Esophagus muscularis mucosa (tissue), 4 donors: ENCODE measurements around the gene BST1. TPM values are rescaled to one million over a fixed set of nuclear protein-coding genes. Genes with fewer than 3 reads are reported as not detected.

Experiments
- DNase-seq: peaks from one replicate; pipeline ENCODE4 v3.0.0-alpha.2; 2017; ENCODE audit errors: extremely low spot score
- H3K27ac ChIP-seq, 4 donors: fragments of 200-600 bp; sonication (generic); replicated peaks in 1 of 4; 1 replicate in 3 of 4; 2 replicates in 1 of 4; pipeline ENCODE4 v1.5.1; 2016 to 2019; ENCODE audit warnings: mild to moderate bottlenecking in 1 of 4
- H3K27me3 ChIP-seq, 4 donors: fragments of 200-600 bp; sonication (generic); one replicate each; pipeline versions ENCODE4 v1.5.1 to v1.6.0; 2016 to 2019
- H3K36me3 ChIP-seq, 4 donors: fragments of 200-600 bp; sonication (generic); one replicate each; pipeline ENCODE4 v1.5.1; 2016 to 2019
- H3K4me1 ChIP-seq, 4 donors: fragments of 200-600 bp; sonication (generic); one replicate each; pipeline ENCODE4 v1.5.1; 2016 to 2019
- H3K4me3 ChIP-seq, 4 donors: fragments of 200-600 bp; sonication (generic); 1 replicate in 2 of 4; 2 replicates in 2 of 4; pipeline ENCODE4 v1.5.1; 2016 to 2019; ENCODE audit warnings: mild to moderate bottlenecking in 4 of 4, moderate library complexity in 1 of 4
- H3K9me3 ChIP-seq, 4 donors: fragments of 200-600 bp; sonication (generic); 1 replicate in 3 of 4; 2 replicates in 1 of 4; pipeline ENCODE4 v1.5.1; 2016 to 2019
- EP300 ChIP-seq: sonication (generic); formaldehyde crosslinking; IDR thresholded peaks from one replicate; pipeline ENCODE4 v1.6.1; 2017; ENCODE audit warnings: antibody characterized with exemption
- POLR2A ChIP-seq: fragments of 450-650 bp; IDR thresholded peaks from one replicate; pipeline ENCODE4 v1.6.1; 2017; ENCODE audit warnings: antibody characterized with exemption, moderate library complexity, mild to moderate bottlenecking, low read depth
- POLR2AphosphoS5 ChIP-seq, 2 donors: sonication (generic); formaldehyde crosslinking; IDR thresholded peaks; one replicate each; pipeline ENCODE4 v1.6.1; 2017; ENCODE audit warnings: antibody characterized with exemption in 2 of 2
- WGBS: methylation state at CpG from one replicate; pipeline ENCODE4 v1.1.5; 2018; 5-methylcytosine and 5-hydroxymethylcytosine counted together
- intact Hi-C: fragments of 100-400 bp; cut with DNase I; formaldehyde crosslinking; loops from one replicate; pipeline ENCODE4 v1.15.1; 2023
- total RNA-seq, 4 donors: library from RNA; depleted of rRNA; stranded (reverse); fragments of >200 nt; gene quantifications; one replicate each; pipeline versions ENCODE4 v1.1.0 to v1.2.1, GENCODE V29; 2016
- TF ChIP-seq, protein P1 (sequence below), 3 experiments: fragments of 200-600 bp in 2 of 3; fragments of 450-650 bp in 1 of 3; sonication (generic) in 2 of 3; IDR thresholded peaks; one replicate each; pipeline ENCODE4 v1.5.1; 2017 to 2019; ENCODE audit warnings: antibody characterized with exemption in 3 of 3, mild to moderate bottlenecking in 2 of 3, moderate library complexity in 1 of 3

BST1 gene
- total RNA-seq, 4 donors from 2014 or later: 2.5 to 6.0 (median 4.3) TPM

DNA sequence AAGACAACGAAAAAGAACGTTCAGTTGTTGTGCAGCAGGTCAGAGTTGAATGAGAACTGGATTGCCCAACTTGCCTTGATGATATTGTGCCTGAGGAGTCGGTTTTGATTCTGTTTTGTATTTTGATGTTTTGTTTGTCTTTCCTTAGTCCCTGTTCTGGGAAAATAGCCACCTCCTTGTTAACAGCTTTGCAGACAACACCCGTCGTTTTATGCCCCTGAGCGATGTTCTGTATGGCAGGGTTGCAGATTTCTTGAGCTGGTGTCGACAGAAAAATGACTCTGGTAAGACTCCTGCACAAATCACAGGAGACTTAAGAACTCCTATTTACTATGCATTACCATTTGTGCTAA, 4.5 kb downstream of the BST1 start:
- Histone ChIP-seq H3K27ac (no peak overlapping the region), H3K4me3 (no peak overlapping the region), H3K4me1 (peaks cover 7 to 12% (median 12%) of the 10 kb centered on the region in 4 donors), H3K36me3 (no peaks in the 10 kb centered on the region), H3K27me3 (no peaks in the 10 kb centered on the region), H3K9me3 (no peaks in the 10 kb centered on the region)
- DNase-seq: peak; percentile 64
- WGBS: 64% methylated on average over 7 of the region's 7 CpGs
- intact Hi-C loops: no loop called here
- TF ChIP-seq EP300 (no peak), POLR2AphosphoS5 (IDR thresholded peaks at IDR 0.05) (no peak), POLR2A (no peak)
- TF ChIP-seq, protein P1, sequence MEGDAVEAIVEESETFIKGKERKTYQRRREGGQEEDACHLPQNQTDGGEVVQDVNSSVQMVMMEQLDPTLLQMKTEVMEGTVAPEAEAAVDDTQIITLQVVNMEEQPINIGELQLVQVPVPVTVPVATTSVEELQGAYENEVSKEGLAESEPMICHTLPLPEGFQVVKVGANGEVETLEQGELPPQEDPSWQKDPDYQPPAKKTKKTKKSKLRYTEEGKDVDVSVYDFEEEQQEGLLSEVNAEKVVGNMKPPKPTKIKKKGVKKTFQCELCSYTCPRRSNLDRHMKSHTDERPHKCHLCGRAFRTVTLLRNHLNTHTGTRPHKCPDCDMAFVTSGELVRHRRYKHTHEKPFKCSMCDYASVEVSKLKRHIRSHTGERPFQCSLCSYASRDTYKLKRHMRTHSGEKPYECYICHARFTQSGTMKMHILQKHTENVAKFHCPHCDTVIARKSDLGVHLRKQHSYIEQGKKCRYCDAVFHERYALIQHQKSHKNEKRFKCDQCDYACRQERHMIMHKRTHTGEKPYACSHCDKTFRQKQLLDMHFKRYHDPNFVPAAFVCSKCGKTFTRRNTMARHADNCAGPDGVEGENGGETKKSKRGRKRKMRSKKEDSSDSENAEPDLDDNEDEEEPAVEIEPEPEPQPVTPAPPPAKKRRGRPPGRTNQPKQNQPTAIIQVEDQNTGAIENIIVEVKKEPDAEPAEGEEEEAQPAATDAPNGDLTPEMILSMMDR (IDR thresholded peaks at IDR 0.05): no peak

GRCh38 chr4:15711762-15712161, 8.9 kb downstream of the BST1 start:
- peaks cover 0 to 11% (median 4%) of the 10 kb centered on the region in 4 donors for H3K4me1 ChIP-seq
- no peak for DNase-seq
- TF ChIP-seq EP300: no peak
- no peak for TF ChIP-seq POLR2A
- no peak for TF ChIP-seq POLR2AphosphoS5 (IDR thresholded peaks at IDR 0.05)
- TF ChIP-seq, protein P1 (IDR thresholded peaks at IDR 0.05): no peak
- H3K36me3 ChIP-seq: no peaks in the 10 kb centered on the region
- H3K4me3 ChIP-seq: no peak overlapping the region
- H3K27me3 ChIP-seq: no peaks in the 10 kb centered on the region
- no peak overlapping the region for H3K27ac ChIP-seq
- H3K9me3 ChIP-seq: no peaks in the 10 kb centered on the region
- WGBS: 100% methylated on average over 2 of the region's 2 CpGs
- intact Hi-C loops: no loop called here

GRCh38 chr4:15712214-15712613, 9.3 kb downstream of the BST1 start:
- intact Hi-C loops: no loop called here
- TF ChIP-seq EP300 (no peak), POLR2A (no peak), POLR2AphosphoS5 (IDR thresholded peaks at IDR 0.05) (no peak)
- TF ChIP-seq, protein P1 (IDR thresholded peaks at IDR 0.05): no peak
- Histone ChIP-seq H3K4me3 (no peak overlapping the region), H3K36me3 (no peaks in the 10 kb centered on the region), H3K4me1 (peaks cover 0 to 15% (median 6%) of the 10 kb centered on the region in 4 donors), H3K27ac (no peak overlapping the region), H3K27me3 (no peaks in the 10 kb centered on the region), H3K9me3 (no peaks in the 10 kb centered on the region)
- WGBS: 100% methylated on average over 1 of the region's 1 CpG
- no peak for DNase-seq

- Histone ChIP-seq H3K27me3 (no peaks in the 10 kb centered on the region), H3K4me3 (no peak overlapping the region), H3K27ac (no peak overlapping the region), H3K36me3 (no peaks in the 10 kb centered on the region), H3K4me1 (peaks cover 4 to 35% (median 19%) of the 10 kb centered on the region in 4 donors), H3K9me3 (no peaks in the 10 kb centered on the region)
- intact Hi-C loops: no loop called here
- DNase-seq: no peak
- WGBS: 71% methylated on average over 1 of the region's 1 CpG
- TF ChIP-seq EP300 (no peak), POLR2AphosphoS5 (IDR thresholded peaks at IDR 0.05) (no peak), POLR2A (no peak)
- TF ChIP-seq, protein P1 (IDR thresholded peaks at IDR 0.05): no peak
These were observed 11.3 kb downstream of the BST1 start for GRCh38 chr4:15714141-15714540.
